Activated CD8-positive, alpha-beta memory T cell treated with anti-CD3 and anti-CD28 coated beads, Interleukin-2, amount 10 ng/mL, durations not matched to agents 7 days and 5 days (primary cell): ENCODE measurements around the gene CFAP77. TPM values are rescaled to one million over a fixed set of nuclear protein-coding genes. Genes with fewer than 3 reads are reported as not detected.

Experiments used
- ATAC-seq: fragments of 150-1000 bp; cut with Tn5 transposase; one replicate; pipeline ENCODE4 v1.10.0; 2021; ENCODE audit warnings: moderate library complexity
- CTCF ChIA-PET: fragments of 350-600 bp; sonication (Branson Sonifier 250); formaldehyde crosslinking; loops from one replicate; lab custom pipeline; 2021; ENCODE audit warnings: antibody characterized with exemption; lab: Charles Lee
- DNase-seq: peaks from one replicate; pipeline ENCODE4 v3.0.0-alpha.2; 2020
- H3K27ac Mint-ChIP-seq: one replicate; pipeline ENCODE4 v1.8.0; 2021; ENCODE audit warnings: mild to moderate bottlenecking, mixed read lengths
- H3K27me3 Mint-ChIP-seq: one replicate; pipeline ENCODE4 v1.8.0; 2021; ENCODE audit warnings: mixed read lengths
- H3K36me3 Mint-ChIP-seq: one replicate; pipeline ENCODE4 v1.8.0; 2021; ENCODE audit warnings: mild to moderate bottlenecking, mixed read lengths
- H3K4me1 Mint-ChIP-seq: one replicate; pipeline ENCODE4 v1.8.0; 2021; ENCODE audit warnings: mixed read lengths
- H3K4me3 Mint-ChIP-seq: one replicate; pipeline ENCODE4 v1.8.0; 2021; ENCODE audit warnings: mild to moderate bottlenecking, moderate library complexity, mixed read lengths
- H3K9me3 Mint-ChIP-seq: one replicate; pipeline ENCODE4 v1.8.0; 2022; ENCODE audit warnings: low read depth, mixed read lengths
- total RNA-seq, 2 experiments: library from RNA; stranded (reverse); gene quantifications; one replicate each; pipeline ENCODE4 v1.2.3, GENCODE V29; 2021

CFAP77 gene
- total RNA-seq, 2 experiments from 2014 or later = not detected

- no peaks in the 10 kb centered on the region for H3K4me1 Mint-ChIP-seq
- H3K27ac Mint-ChIP-seq = no peak overlapping the region
- DNase-seq (no peak), ATAC-seq (no peak)
- H3K27me3 Mint-ChIP-seq = peaks cover 39% of the 10 kb centered on the region
- H3K36me3 Mint-ChIP-seq = no peaks in the 10 kb centered on the region
- no peaks in the 10 kb centered on the region for H3K9me3 Mint-ChIP-seq
- CTCF ChIA-PET = no interaction called here
- no peak overlapping the region for H3K4me3 Mint-ChIP-seq
These were observed 136.4 kb downstream of the CFAP77 start for GRCh38 chr9:132546148-132547051.

GRCh38 chr9:132547052-132547431 is 137.0 kb downstream of the CFAP77 start:
- Mint-ChIP-seq H3K9me3 (no peaks in the 10 kb centered on the region), H3K27ac (no peak overlapping the region), H3K4me3 (no peak overlapping the region), H3K4me1 (no peaks in the 10 kb centered on the region), H3K36me3 (no peaks in the 10 kb centered on the region), H3K27me3 (peaks cover 39% of the 10 kb centered on the region)
- CTCF ChIA-PET = no interaction called here
- DNase-seq (no peak), ATAC-seq (no peak)

- H3K9me3 Mint-ChIP-seq = no peaks in the 10 kb centered on the region
- H3K4me3 Mint-ChIP-seq = no peak overlapping the region
- DNase-seq (no peak), ATAC-seq (no peak)
- peaks cover 39% of the 10 kb centered on the region for H3K27me3 Mint-ChIP-seq
- H3K36me3 Mint-ChIP-seq = no peaks in the 10 kb centered on the region
- H3K27ac Mint-ChIP-seq = no peak overlapping the region
- CTCF ChIA-PET = no interaction called here
- H3K4me1 Mint-ChIP-seq = no peaks in the 10 kb centered on the region
These were observed 137.4 kb downstream of the CFAP77 start for GRCh38 chr9:132547436-132547835.

DNA sequence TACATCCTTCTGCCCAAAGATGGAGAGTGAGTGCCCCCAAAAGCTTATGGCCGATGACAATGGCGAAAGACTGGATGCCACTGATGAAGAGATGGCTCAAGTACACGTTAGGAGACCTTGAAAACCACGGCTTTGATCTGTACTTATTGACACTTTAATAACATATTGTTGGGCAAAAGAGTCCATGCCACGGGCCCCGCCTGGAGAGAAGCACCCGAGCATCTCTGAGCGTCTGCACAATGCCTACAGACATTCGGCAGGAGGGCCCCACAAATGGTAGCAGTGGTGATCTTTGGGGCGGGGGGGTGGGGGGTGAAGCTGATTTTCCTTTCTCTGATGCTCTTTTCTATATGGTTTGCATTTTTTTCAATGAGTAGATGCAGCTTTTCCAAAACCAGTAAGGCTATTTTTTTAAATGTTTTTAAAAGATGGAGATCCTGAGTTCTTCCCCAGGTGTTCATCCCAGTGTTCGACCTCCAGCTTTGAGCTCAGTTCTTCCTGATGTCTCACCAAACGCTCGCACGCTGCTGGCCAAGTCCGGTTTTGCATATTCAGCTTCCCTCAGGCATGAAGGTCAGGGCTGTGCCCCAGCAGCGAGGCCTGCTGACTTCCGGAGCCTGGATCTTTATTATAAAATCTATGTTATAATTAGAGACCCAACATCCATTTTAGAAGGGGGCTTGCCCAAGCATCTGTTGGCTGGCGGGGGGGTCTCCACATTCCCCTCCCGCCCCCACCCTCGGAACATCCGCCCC is 138.1 kb downstream of the CFAP77 start:
- Mint-ChIP-seq H3K36me3 (no peaks in the 10 kb centered on the region), H3K4me3 (no peak overlapping the region), H3K27me3 (peaks cover 39% of the 10 kb centered on the region), H3K9me3 (no peaks in the 10 kb centered on the region), H3K4me1 (no peaks in the 10 kb centered on the region), H3K27ac (no peak overlapping the region)
- ATAC-seq = no peak
- DNase-seq = no peak
- CTCF ChIA-PET = interaction anchor here (0.6 kb wide), 1 partner anchor 280 kb away, joined by 3 read pairs; no protein-coding TSS in a partner anchor

- no peak for ATAC-seq
- DNase-seq = no peak
- Mint-ChIP-seq H3K36me3 (no peaks in the 10 kb centered on the region), H3K4me1 (no peaks in the 10 kb centered on the region), H3K27ac (no peak overlapping the region), H3K27me3 (peaks cover 36% of the 10 kb centered on the region), H3K9me3 (no peaks in the 10 kb centered on the region), H3K4me3 (no peak overlapping the region)
- CTCF ChIA-PET = interaction anchor here (1.6 kb wide), 1 partner anchor 42 kb away, joined by 4 read pairs; no protein-coding TSS in a partner anchor
These were observed 139.0 kb downstream of the CFAP77 start for GRCh38 chr9:132548751-132549640.

- Mint-ChIP-seq H3K4me3 (no peak overlapping the region), H3K27me3 (peaks cover 29% of the 10 kb centered on the region), H3K4me1 (no peaks in the 10 kb centered on the region), H3K27ac (no peak overlapping the region), H3K9me3 (no peaks in the 10 kb centered on the region), H3K36me3 (no peaks in the 10 kb centered on the region)
- CTCF ChIA-PET = no interaction called here
- DNase-seq = no peak
- ATAC-seq = no peak
These were observed 141.5 kb downstream of the CFAP77 start for GRCh38 chr9:132551556-132551955.

GRCh38 chr9:132552041-132552440 is 142.0 kb downstream of the CFAP77 start:
- H3K4me3 Mint-ChIP-seq = no peak overlapping the region
- DNase-seq = no peak
- H3K27ac Mint-ChIP-seq = no peak overlapping the region
- H3K9me3 Mint-ChIP-seq = no peaks in the 10 kb centered on the region
- no peaks in the 10 kb centered on the region for H3K4me1 Mint-ChIP-seq
- ATAC-seq = no peak
- CTCF ChIA-PET = no interaction called here
- H3K36me3 Mint-ChIP-seq = no peaks in the 10 kb centered on the region
- peaks cover 24% of the 10 kb centered on the region for H3K27me3 Mint-ChIP-seq

DNA sequence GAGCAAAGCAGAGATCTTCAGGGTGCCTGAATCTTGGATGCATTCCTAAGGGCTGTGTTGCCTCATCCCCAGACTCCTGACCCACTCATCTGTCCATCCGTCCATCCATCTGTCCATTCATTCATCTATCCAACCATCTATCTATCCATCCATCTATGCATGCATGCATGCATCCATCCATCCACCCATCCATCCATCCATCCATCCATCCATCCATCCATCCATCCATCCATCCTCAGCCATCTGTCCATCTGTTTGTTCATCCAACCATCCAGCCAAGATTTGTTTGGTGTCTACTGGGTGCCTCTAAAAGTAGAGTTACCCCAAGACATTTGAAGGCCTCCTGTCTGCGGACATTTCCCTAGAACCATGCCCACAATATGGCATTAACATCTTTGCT is 144.7 kb downstream of the CFAP77 start:
- H3K27ac Mint-ChIP-seq = no peak overlapping the region
- peaks cover 23% of the 10 kb centered on the region for H3K27me3 Mint-ChIP-seq
- ATAC-seq = no peak
- CTCF ChIA-PET = no interaction called here
- peaks cover 3% of the 10 kb centered on the region for H3K9me3 Mint-ChIP-seq
- H3K36me3 Mint-ChIP-seq = peaks cover 4% of the 10 kb centered on the region
- H3K4me1 Mint-ChIP-seq = no peaks in the 10 kb centered on the region
- H3K4me3 Mint-ChIP-seq = no peak overlapping the region
- no peak for DNase-seq

DNA sequence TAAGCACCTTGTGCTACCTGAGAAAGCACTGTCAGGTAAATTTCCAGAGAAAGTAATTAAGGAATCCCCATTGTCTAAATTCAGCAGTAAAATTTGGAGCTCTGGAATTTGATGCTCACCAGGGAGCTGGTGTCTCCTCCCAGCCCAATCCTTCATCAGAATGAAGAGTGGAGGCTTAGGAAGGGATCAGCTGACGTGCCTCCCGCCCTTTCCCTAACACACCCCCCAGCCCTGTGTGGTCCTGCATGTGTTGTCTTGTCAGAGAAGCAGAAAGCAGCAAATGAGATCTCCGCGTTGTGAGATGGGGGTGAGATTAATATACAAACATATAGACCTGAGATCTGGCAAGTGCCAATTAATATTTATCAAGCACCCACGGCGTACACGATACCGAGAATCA is 145.5 kb downstream of the CFAP77 start:
- ATAC-seq = no peak
- Mint-ChIP-seq H3K9me3 (peaks cover 3% of the 10 kb centered on the region), H3K4me1 (peaks cover under 1% of the 10 kb centered on the region), H3K36me3 (peaks cover 5% of the 10 kb centered on the region), H3K27me3 (peaks cover 27% of the 10 kb centered on the region), H3K27ac (no peak overlapping the region), H3K4me3 (no peak overlapping the region)
- CTCF ChIA-PET = no interaction called here
- no peak for DNase-seq

GRCh38 chr9:132556235-132556634 is 146.2 kb downstream of the CFAP77 start:
- DNase-seq (no peak), ATAC-seq (no peak)
- CTCF ChIA-PET = no interaction called here
- Mint-ChIP-seq H3K4me1 (peaks cover 2% of the 10 kb centered on the region), H3K4me3 (no peak overlapping the region), H3K27ac (no peak overlapping the region), H3K9me3 (peaks cover 3% of the 10 kb centered on the region), H3K27me3 (peaks cover 28% of the 10 kb centered on the region), H3K36me3 (peaks cover 5% of the 10 kb centered on the region)

- DNase-seq = no peak
- CTCF ChIA-PET = no interaction called here
- H3K36me3 Mint-ChIP-seq = peaks cover 5% of the 10 kb centered on the region
- H3K4me1 Mint-ChIP-seq = peaks cover 2% of the 10 kb centered on the region
- peaks cover 3% of the 10 kb centered on the region for H3K9me3 Mint-ChIP-seq
- H3K27ac Mint-ChIP-seq = no peak overlapping the region
- peaks cover 28% of the 10 kb centered on the region for H3K27me3 Mint-ChIP-seq
- H3K4me3 Mint-ChIP-seq = no peak overlapping the region
- ATAC-seq = no peak
These were observed 146.7 kb downstream of the CFAP77 start for GRCh38 chr9:132556714-132557113.

- Mint-ChIP-seq H3K27ac (no peak overlapping the region), H3K36me3 (peaks cover 5% of the 10 kb centered on the region), H3K4me1 (peaks cover 2% of the 10 kb centered on the region), H3K9me3 (peaks cover 3% of the 10 kb centered on the region), H3K4me3 (no peak overlapping the region), H3K27me3 (peaks cover 30% of the 10 kb centered on the region)
- DNase-seq (no peak), ATAC-seq (no peak)
- CTCF ChIA-PET = no interaction called here
These were observed 147.1 kb downstream of the CFAP77 start for GRCh38 chr9:132557159-132557558.

- Mint-ChIP-seq H3K27me3 (peaks cover 39% of the 10 kb centered on the region), H3K36me3 (peaks cover 5% of the 10 kb centered on the region), H3K9me3 (peaks cover 3% of the 10 kb centered on the region), H3K4me3 (no peak overlapping the region), H3K4me1 (peaks cover 2% of the 10 kb centered on the region), H3K27ac (no peak overlapping the region)
- no peak for DNase-seq
- ATAC-seq = no peak
- CTCF ChIA-PET = no interaction called here
These were observed 149.7 kb downstream of the CFAP77 start for GRCh38 chr9:132559711-132560110.
